Activated CD4-positive, CD25-positive, alpha-beta regulatory T cell treated with anti-CD3 and anti-CD28 coated beads, Interleukin-2, amount 50 U/mL, for 72 hours (primary cell): ENCODE measurements around the gene DTD1.
A peak's percentile ranks its signal among the peaks of the same experiment; 100 is the strongest.

Experiments used
- DNase-seq: peaks from one replicate; pipeline ENCODE4 v3.0.0; 2021

DTD1 gene

DNA sequence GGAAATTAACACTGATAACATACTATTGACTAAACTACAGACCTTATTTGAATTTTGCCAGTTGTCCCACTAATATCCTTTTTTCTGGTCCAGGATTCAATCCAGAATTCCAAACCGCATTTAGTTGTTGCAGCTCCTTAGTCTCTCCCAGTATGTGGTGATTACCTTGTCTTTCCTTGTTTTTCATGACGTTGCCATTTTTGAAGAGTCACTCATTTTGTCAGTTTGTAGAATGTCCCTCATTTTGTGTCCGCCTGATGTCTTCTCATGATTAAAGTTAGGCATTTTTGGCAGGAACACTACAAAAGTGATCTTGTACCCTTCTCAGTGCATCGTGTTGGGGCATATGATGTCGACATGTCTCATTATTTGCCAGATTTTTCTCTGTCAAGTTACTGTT is 33.1 kb downstream of the DTD1 start:
- no peak for DNase-seq

DNA sequence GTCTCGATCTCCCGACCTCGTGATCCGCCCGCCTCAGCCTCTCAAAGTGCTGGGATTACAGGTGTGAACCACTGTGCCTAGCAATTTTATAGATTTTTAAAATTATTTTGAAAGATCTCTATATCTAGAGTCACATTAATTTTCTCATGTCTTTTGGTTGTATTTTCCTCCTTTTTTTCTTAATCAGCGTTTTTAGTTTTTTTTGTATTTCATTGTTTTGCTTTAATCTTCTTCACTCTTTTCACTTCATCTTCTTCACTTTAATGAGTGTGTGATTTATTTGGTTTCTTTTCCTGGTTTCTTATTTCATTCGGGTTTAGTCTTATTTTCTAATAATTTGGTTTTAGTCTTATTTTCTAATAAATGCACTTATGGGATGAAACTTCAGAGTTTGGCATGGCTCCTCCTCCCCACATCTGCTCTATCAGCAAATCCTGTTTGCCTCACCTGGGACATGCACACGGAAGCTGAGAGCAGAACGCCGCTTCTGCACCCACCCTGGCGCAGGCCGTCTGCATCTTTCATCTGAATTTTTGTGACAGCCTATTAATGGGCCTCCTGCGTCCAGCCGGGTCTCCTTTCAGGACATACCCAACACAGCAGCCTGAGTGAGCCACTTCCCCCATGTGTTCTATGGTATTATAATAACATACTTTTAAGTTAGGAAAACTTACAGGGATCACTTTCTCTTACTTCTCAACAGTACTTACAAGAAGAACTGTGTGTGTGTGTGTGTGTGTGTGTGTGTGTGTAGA is 35.5 kb downstream of the DTD1 start:
- DNase-seq, result no peak

DNA sequence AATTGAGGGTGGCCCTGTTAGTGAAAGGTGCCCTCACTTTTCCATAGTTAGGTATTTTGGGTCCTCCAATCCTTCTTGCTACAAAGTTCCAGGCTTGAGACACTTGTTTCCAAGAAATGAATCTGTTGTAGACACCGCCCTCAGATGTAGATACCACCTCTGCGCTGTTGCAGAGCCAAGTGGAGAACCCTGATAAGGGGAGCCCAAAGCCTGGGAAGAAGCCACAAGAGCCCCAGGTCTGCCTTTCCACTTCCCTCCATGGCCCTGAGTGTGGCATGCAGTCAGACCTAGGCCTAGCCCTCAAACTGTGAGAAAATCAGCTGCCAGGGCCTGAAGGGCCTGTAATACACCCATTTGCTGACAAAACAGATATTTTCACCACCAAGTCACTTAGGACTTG is 37.1 kb downstream of the DTD1 start:
- no peak for DNase-seq

DNA sequence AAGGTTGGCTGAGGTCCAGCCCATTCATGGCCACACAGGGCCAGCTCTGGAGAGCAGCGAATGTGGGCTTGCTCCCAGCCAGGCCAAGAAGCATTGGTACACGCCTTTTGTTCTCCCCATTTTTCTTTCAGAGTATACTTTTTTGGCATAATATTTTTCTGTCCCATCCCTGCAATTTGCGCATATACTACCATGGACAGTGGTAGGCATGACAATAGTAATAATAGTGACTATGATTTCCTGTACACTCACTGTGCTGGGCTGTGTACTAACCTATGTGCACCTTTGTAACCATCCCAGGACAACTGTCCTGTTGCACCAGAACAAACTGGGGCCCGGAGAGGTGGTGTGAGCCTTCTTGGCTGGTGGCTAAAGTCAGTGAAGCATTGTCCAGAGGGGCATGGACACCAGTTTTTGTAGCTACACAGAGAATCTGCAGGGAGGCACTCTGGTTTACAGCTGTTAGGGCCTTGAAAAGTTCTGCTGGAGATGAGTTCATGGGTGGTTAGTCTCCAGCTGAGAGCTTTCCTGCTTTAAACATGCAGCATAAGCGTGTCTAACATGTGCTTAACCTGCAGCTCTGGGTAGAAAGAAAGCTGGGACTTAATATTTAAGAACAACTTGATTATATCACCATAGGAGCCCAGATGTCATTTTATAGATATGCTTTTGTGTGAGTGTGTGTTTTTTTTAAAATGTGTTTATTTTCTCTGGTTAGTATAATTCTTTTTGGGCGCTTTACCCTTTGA is 38.2 kb downstream of the DTD1 start:
- no peak for DNase-seq

DNA sequence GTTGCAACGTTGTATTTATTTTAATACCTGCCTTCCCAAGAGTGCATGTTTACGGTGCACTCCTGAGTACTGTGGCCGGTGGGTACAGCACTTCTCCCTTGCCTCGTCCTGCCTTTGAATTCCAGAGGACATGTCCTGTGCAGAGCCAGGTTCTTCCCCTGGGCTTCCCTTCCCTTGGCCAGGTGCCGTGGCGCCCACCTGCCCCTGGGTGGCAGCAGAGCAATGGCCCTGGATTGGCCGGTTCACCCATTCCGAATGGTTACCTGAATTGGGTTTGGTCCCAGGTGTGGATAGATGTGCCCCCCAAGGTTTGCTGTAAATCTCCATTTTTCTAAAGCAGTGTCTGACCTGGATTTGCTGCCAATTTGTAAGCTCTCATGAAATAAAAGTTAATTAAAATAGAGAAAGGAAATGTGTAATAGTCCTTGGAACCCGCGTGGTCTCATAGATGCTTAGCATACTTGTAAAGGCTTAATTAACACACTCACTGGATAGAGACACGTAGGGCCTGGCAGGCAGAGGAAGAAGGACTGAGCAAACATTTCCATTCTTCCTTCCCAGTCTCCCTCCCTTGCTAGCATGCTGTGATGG is 40.6 kb downstream of the DTD1 start:
- no peak for DNase-seq

DNA sequence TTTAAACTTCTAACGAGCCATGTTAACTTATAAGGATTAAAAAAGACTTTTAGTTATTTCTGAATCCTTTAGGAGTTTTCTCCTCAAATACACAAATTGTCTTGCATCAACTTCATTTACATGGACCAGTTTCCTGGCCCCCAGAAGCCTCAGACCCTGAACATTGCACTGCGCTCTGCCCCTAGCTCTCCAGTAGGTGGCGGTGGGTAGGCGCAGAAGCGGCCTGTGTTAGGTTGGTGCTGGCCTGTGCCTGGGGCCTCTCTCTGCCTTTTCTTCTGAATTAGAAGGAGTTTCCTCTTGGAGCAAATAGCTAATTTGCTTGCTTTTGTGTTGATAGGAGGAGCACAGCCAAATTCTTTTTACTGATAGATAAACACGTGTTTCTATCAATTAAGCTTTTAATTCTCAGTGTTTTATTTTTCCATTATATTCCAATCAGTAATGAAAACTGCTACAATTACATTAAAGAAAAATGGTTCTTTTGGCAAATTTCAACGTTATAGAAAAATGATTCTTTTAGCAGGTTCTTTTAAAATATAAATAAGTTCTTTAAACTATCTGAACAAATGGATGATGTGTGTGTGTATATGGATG is 44.4 kb downstream of the DTD1 start:
- DNase-seq, result peak; percentile 36

DNA sequence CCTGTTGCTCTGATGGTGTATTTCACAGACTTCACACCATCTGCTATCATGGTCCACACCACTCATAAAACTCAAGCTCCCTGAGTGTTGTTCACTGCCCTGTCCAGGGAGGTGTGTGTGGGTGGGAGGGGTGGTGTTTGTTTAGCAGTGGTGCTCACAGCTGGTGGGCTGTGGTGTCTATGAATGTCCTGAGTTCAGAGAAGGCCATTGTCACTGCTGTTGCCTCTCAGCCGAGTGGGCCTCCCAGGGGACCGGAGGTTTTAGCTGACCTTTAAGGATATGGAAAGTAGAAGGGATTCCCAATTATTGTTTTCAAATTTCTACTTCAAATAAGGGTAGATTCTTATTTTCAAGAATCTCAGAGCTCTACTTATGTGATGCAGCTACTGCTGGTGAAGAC is 45.6 kb downstream of the DTD1 start:
- DNase-seq, result no peak

DNA sequence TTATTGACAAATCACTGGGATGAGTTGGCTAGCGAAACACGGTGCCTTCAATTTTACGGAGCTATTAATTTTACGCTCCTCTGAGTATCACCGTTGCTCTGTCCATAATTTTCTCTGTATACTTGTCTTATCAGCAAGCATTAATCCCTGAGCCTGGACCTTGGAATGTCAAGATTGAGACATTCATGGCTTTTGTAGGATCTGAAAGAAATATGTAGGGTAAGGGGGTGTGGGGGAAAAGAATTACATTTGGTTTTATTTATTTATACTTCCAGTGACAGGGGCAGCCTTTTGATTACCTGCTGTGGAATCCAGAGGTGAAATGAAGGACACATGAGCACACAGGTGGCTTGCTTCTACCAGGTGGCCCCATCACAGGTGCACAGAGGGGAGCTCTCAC is 46.6 kb downstream of the DTD1 start:
- no peak for DNase-seq

DNA sequence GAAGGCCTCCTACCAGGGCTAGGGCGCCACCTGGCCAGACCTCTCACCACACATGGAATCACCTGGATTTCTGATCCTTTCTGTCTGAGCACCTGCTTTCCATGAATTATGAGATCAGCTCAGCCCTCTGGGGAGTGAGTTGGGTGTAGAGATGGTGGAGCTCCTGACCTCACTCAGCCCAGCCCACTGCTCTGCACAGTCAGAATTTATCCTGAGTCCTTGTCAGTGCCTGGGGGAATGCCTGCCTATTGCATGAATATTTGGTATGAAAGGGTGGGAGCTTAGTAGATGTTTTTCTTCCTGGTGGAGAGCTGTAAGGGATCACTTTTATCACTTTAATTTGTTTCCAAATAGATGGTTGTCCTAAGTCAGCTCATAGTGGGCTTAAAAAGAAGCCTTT is 47.5 kb downstream of the DTD1 start:
- DNase-seq, result no peak

DNA sequence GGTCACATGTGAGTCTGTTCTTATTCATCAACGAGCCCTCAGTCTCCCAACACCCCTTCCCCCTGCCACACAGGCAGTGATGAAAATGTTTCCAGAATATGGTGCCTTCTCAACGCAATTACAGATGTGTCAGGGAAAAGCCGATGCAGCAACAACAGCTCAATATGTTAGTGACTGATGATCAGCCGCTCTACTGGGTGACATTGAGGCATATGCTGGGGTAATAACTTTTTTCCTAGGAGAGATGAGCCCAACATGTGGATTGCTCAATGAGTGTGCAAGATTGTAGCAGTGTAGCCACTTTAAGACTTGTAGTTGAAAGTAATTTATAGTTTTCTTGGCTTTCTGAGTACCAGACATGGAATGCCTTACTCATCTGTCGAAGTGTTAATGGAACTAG is 49.4 kb downstream of the DTD1 start:
- DNase-seq, result no peak

DNA sequence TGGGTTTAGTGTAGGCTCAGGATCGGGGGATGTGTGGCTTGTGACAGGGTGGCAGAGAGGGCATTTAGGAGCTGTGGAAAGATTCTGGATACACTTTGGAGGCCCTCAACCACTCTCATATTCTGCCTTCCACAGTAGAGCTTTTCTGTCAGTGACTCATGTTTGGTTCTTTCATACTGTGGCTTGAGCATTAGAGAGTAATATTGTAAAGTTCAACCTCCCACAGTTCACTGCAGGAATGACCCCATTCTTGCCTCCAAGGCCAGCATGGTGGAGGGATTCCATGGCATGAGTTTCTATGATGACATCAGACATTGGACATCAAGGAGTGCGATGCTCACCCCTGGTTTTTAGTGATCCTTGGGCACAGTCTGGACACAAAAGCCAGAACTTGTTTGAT is 50.9 kb downstream of the DTD1 start:
- DNase-seq, result no peak

DNA sequence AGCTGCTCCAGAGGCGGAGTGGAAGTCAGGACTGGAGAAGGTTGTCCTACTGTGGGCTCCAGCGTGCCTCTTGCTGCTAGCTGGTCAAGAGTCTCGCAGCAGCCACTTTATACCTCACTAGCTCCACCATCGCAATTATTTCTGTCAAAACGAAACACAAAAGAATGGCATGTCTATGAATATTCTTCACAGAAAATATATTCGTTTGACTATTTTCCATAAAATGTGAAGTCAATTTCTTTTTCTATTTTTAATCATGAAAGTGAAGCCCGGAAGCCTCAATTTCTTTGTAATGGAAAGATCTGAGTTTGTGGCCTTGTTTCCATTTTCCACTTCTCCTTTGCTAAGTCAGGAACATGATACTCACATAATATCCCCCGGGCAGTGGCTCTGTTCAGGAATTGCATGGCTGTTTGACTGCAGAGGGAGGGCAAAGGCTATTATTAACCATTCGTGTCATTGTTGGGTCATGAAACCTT is 51.7 kb downstream of the DTD1 start:
- DNase-seq, result no peak

DNA sequence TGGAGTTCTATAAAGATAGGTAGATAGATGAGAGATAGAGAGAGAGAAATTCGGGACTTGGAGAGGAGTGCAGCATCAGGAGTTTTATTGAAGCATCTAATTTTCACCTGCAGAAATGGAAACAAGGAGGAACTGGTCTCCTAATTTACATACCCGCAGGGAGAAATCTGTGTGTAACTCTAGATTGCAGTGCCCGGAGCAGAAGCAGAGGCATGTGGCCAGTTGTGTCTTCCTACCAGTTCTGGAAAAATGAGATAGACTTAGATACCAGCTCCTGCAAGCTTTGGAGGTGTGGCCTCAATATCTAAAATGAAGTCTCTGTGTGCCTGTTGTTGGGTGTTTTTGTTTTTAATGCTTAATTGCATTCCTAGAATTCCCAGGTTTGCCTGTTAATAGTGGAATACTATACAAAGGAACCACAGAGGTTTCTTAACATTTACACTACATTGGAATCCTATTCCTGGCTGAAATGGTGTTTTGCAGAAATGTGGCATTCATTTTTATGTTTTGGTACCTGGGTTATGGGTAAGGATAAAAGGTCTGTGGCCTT is 57.4 kb downstream of the DTD1 start:
- no peak for DNase-seq

DNA sequence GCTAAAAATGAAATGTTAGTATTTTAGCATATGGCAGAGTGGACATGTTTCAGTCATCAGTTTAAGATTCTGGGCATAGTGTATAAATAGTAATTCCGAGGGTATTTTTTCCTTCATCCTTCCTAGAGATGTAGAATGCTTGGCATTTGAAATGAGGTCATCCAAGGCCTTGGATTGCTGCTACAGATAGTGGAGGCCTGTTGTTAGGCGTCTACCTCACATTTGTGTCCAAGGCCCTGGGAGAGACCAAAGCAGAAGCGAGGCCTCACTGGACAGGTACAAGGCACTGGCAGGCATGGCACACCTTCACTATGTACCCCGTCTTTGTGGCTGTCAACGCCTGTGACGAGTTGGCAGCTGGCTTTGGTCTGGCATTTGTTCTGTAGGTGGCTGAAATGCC is 58.0 kb downstream of the DTD1 start:
- no peak for DNase-seq

DNA sequence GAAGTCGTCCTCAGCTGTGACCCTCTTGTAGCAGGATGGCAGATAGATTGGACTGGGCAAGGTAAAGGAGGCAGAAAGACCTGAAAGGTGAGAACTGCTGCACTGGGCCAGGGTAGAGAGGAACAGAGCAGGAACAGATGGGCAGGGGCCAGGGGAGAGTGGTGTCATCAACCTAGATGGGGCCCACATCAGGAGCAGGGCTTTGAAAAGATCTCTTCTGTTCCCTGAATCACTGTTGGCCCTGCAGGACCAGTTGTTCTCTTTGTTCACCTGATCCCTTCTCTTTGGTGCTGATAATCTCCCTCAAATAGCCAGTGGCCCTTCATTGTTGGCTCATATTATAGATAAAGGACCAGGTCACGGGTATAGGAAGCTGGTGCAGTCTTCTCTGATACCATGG is 59.9 kb downstream of the DTD1 start:
- no peak for DNase-seq

DNA sequence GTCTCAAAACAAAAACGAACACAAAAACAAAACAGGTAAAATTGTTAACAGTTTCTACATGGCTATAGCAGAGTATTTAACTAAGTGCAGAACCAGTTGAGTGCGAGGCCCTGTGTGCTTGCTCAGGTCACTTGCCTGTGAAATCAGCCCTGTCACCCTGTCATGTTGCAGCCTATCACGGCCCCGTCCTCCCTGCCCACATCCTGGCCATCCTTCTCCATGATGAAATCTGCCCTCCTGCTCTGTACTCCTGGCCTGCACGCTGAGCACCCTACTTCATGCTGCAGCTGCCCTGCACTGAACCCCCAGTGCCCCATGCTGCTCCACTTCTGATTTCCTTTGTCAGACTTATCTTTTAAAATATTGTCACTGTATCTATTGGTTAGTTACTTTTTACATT is 62.4 kb downstream of the DTD1 start:
- no peak for DNase-seq

DNA sequence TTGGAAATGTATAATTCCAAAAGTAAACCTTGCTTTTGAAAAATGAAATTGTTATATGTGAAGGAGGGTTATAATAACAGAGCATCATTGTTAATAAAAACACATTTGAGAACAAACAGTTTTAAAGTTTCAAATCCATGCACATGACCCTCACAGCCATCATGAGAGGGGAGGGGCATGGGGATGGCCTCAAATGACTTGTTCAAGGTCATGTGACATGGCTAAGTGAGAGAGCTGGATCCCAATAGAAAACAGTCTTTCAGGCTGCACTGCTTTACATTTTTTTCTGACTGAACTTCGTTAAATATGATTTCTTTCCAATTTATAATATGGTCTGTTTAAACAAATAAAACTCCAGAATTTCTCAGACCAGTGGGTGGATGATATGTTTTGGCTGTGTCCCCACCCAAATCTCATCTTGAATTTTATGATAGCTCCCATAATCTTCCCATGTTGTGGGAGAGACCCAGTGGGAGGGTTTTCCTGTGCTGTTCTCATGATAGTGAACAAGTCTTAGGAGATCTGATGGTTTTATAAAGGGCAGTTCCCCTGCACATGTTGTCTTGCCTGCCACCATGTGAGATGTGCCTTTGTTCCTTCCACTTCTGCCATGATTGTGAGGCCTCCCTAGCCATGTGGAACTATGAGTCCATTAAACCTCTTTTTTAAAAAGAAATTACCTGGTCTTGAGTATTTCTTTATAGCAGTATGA is 66.0 kb downstream of the DTD1 start:
- DNase-seq, result no peak

DNA sequence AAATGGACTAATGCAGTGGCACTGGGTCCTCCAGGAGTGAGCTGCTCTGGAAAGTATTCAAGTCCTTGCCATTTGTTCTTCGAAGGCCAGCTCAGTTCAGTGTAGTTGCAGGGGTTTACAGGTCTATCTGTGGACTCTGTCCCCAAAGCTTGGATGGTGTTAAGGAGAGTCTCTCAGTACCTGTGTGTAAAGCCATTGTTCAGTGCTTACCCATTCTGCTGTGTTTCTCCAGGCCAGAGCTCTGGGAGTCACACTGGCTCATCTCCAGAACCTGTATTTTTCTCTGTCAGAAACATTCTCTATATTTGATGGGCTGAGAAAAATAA is 66.6 kb downstream of the DTD1 start:
- no peak for DNase-seq

DNA sequence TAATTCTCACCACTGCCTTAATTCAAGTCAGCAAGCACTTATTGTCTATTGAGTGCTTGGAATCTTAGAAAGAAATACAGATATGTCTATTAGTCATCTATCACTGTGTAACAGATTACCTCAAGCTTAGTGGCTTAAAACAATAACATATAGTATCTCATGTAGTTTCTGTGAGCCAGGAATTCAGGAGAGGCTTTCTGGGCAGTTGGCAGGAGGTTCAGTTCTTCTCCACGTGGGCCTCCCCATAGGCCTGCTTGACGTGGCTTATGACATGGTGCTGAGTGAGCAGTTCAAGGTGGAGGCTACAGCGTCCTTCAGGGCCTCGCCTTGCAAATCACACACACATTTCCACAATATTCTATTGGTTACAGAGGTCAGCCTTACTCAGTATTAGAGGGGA is 69.7 kb downstream of the DTD1 start:
- DNase-seq, result no peak

DNA sequence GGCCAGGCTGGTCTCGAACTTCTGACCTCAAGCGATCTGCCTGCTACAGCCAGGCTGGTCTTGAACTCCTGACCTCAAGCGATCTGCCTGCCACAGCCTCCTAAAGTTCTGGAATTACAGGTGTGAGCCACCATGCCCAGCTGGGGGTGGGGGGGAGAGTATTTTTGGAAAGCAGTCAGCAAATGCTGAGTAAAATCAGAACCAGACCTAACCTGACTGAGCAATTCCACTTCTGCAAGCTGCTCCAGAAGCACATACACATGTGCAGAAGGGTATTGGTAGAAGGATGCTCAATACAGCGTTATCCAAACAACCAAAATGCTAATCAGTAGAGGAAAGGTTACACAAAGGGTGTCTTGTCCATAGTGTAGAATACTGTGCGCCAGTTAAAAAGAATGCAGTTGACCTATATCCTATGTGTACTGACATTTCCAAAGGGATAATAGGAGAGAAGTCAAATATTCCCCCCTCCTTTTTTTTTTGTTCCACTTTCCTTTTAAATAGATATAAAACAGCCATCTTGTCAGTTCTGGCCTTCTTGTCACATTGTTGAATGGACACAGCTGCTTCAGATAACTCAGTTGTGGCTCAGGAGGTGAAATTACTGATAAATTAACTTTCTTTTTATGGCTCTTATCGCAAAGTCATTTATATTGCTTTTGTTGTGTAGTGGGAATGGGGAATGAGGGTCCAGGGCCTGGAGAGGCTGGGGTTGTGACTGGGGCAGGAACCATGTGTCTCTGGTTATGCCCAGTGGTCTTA is 74.6 kb downstream of the DTD1 start:
- no peak for DNase-seq

DNA sequence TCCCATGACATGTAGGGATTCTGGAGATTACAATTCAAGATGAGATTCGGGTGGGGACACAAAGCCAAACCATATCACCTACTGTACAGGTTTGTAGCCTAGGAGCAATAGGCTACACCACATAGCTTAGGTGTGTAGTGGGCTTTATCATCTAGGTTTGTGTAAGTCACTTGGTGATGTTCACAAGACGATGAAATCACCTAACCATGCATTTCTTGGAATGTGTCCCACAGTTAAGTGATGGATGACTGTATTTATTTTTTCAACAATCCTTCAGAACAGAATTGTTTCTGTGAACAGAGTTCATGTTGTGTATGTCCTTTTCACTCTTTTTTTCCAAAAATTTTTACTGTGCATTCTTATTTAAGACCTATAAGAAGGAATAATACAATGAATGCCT is 76.1 kb downstream of the DTD1 start:
- no peak for DNase-seq

DNA sequence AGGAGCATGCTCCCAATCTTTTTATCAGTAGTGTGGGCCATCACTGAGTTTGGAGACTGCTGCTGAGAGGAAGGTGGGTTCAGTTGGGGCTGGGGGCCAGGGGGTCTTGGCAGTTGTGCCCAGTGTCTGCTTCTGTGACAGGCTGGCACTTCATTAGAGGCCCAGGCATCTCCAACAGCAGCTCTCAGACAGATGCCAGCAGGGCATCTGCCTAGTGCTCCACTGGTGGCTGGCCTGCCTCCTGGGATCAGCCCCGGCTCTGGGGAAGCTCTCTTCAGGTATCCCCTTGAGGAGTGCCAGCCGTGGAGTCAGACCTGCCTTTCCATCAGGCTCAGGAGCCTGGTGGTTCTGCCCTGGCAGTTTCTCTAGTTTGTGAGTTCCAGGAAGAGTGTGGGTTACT is 77.3 kb downstream of the DTD1 start:
- no peak for DNase-seq
